KOPT-K1 (cell line): ENCODE data around the gene CD34.

Experiments
- H3K27ac ChIP-seq: fragments of 200-600 bp; sonication (generic); 2 replicates; pipeline ENCODE4 v1.5.1; 2016; ENCODE audit warnings: antibody characterized with exemption, mild to moderate bottlenecking, low read depth, low read length; ENCODE audit not compliant: poor library complexity, severe bottlenecking
- H3K36me3 ChIP-seq: fragments of 200-600 bp; sonication (generic); 2 replicates; pipeline ENCODE4 v1.5.1; 2017; ENCODE audit warnings: antibody characterized with exemption, mild to moderate bottlenecking, low read length, moderate library complexity; ENCODE audit not compliant: insufficient read depth
- H3K9me3 ChIP-seq: fragments of 200-600 bp; sonication (generic); 2 replicates; pipeline ENCODE4 v1.5.1; 2017; ENCODE audit warnings: antibody characterized with exemption, low read length, mild to moderate bottlenecking; ENCODE audit not compliant: insufficient read depth, poor library complexity, severe bottlenecking

Gene CD34, protein sequence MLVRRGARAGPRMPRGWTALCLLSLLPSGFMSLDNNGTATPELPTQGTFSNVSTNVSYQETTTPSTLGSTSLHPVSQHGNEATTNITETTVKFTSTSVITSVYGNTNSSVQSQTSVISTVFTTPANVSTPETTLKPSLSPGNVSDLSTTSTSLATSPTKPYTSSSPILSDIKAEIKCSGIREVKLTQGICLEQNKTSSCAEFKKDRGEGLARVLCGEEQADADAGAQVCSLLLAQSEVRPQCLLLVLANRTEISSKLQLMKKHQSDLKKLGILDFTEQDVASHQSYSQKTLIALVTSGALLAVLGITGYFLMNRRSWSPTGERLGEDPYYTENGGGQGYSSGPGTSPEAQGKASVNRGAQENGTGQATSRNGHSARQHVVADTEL

DNA sequence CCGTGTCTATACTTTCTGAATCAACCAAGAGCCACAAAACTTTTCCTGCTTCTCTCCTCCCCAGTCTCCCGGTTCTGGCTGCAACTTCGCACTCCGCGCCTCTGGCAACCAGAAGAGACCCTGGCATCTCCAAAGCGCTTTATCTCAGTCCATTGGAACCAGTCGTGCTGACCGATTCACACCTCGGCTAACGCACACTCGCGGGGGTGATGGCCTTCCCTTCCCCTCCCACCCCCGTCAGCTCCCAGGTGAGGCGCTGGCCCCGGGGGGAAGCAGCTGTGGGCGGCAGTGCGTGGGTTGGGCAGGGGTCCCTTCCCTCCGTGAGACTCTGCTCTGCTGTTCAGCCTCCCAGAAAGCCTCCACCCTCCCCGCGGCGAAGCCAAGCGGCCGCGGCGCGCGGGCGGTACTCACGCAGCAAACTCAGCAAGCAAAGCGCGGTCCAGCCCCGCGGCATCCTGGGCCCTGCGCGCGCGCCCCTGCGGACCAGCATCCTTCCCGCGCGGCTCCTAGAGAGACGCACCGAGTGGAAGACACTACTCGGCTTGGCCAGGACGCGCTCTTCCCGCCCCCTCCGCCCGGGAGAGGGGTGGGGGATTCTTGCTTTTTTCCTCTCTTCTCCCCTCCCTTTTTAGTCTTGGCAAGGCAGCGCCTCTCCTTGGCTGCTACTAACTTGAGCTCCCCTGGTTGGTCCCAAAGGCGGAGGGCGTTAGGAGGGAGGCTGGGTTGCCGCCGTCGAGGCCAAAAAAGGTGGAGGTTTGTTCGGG is at the start of gene CD34:
CD34 (minus strand) TSS at position 535 of the 764 bp plus-strand sequence; CDS start at position 490, 45 bp downstream.
- H3K9me3 ChIP-seq: no peaks in the 10 kb centered on the region
- H3K36me3 ChIP-seq: no peaks in the 10 kb centered on the region
- H3K27ac ChIP-seq: no peak within 1 kb of the TSS

DNA sequence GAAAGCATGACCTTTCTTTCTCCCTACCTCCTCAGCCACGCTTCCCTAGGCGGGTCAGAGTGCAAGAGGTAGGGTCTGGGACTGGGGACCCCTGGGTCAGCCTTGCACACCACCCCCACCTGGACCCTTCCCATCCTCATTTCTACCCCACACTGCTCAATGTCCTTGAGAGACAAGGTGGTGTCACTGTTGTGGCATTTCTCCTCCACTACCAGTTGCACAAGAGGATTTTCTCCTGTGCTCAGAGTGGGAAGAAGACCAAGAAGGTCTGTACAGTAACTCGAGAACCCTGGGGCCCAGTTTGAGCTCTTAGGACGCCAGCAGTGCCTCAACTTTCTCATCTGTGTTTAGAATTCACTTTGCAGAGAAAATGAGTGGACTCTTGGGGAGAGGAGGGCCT is 49.4 kb upstream of the CD34 start:
- Histone ChIP-seq H3K9me3 (no peaks in the 10 kb centered on the region), H3K36me3 (no peaks in the 10 kb centered on the region), H3K27ac (no peak overlapping the region)

DNA sequence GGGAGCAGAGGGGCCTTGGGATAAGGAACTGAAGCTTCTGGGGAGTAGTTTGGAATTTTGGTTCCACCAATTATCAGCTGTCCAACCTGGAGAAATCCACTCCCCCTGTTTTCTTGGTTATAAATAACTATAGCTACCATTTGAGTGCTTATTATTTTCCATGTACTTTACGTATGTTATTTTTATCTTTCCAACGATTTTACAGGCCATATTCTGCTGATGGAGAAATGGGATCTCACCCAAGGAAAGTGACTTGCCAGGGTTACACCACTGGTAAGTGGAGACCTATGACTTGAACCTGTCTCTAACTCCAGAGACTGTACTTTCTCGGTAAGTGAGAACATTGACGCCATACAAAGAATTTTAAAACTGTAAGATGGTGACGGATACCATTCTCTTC is 49.0 kb upstream of the CD34 start:
- no peaks in the 10 kb centered on the region for H3K36me3 ChIP-seq
- no peak overlapping the region for H3K27ac ChIP-seq
- no peaks in the 10 kb centered on the region for H3K9me3 ChIP-seq

DNA sequence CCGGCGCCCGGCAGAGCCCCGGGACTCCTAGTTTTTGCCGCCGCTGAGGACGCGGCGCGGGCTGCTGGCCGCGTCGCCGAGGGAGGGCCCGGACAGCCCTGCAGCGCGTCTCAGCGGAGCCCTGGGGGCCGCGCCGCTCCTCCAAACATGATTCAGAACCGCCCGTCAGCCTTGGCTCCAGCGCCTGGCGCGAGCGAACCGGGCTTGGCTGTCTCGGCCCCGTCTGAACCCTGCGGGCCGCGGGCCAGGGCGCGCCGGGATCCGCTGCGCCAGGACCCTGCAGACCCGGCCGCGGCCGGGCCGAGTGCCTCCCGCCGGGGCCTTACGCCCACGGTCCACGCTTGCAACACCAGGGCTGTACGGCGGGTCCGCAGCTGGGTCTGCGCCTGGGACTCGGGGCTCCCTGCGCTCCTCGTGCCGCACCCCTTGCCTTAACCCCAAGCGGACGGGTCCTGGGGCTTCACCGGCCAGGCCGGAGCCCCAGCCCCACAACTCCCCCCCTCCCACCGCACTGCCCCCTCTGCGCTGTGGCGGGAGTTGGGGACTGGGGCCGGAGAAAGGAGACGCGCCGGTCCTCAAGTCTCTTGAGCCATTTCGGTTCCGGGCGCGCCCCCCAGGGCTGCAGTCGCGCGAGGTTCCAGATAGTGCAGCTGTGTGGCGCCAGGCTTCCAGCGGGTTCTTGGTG is 48.4 kb upstream of the CD34 start:
- Histone ChIP-seq H3K36me3 (no peaks in the 10 kb centered on the region), H3K27ac (no peak overlapping the region), H3K9me3 (no peaks in the 10 kb centered on the region)

DNA sequence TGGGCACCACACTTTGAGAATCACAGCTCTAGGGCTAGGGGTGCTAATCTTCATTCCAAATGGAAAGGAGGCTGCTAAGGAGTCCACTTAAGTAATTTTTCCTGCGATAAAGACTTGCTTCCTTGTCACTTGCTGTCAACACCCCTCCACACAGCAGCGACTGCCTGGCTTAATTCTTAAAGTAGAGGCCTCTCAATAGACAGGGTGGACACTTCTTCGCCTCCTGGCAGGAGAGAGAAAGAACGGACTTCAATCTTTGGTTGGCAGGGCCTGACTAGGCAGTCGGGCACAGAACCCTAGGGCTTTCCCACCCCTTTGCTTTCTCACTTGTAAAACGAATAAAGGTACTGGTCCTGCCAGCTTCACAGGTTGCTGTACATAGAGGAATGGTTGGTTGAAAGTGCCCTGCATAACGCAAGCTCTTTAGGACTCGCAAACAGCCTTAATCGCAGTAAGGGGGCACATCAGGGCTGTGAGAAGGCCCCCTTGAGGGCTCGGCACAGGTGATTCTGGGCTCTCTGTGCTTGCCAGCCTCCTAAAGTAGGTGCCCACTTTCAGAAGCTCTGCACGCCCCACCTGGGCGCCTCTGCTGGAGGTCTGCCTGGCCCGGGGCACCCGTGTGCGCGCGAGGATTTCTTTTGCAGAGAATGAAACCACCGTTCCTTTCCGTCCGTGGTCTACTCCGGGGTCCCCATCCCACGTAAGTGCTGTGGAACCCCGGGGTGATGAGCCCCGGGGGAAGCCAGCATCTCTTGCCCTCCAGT is 47.6 kb upstream of the CD34 start:
- H3K36me3 ChIP-seq: no peaks in the 10 kb centered on the region
- H3K27ac ChIP-seq: no peak overlapping the region
- no peaks in the 10 kb centered on the region for H3K9me3 ChIP-seq

DNA sequence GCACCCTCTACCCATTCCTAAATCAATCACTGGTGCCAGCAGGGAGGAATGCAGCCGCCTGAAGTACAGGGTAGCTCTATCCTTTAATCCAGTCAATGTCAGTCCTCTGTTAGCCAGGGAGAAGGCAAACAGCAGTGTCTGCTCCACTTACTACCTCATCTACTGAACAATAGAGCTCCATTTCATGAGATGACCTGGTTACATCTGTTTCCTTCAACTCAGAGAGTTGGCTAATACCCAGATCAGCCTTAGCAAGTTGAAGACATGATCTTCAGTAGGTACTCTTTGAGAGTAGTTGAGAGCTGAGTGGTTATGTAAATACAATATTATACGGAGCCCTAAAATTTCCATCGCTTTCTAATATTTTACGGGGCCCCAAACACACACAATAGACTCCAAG is 46.1 kb upstream of the CD34 start:
- H3K36me3 ChIP-seq: no peaks in the 10 kb centered on the region
- H3K27ac ChIP-seq: no peak overlapping the region
- H3K9me3 ChIP-seq: no peaks in the 10 kb centered on the region

DNA sequence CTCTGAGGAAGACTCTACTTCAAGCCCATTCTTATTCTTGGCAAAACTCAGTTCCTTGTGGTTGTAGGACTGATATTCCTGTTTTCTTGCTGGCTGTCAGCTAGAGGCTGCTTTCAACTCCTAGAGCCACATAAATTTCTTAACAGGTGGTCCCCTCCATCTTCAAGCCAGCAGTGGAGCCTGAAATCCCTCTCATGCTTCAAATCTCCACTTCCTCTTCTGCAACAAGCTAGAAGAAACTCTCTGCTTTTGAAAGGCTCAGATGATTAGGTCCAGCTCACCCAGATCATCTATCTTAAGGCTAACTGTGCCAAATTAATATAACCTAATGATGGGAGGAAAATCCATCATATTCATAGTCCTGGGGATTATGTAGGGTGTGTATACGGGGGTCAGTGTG is 43.2 kb upstream of the CD34 start:
- Histone ChIP-seq H3K36me3 (no peaks in the 10 kb centered on the region), H3K27ac (no peak overlapping the region), H3K9me3 (no peaks in the 10 kb centered on the region)

DNA sequence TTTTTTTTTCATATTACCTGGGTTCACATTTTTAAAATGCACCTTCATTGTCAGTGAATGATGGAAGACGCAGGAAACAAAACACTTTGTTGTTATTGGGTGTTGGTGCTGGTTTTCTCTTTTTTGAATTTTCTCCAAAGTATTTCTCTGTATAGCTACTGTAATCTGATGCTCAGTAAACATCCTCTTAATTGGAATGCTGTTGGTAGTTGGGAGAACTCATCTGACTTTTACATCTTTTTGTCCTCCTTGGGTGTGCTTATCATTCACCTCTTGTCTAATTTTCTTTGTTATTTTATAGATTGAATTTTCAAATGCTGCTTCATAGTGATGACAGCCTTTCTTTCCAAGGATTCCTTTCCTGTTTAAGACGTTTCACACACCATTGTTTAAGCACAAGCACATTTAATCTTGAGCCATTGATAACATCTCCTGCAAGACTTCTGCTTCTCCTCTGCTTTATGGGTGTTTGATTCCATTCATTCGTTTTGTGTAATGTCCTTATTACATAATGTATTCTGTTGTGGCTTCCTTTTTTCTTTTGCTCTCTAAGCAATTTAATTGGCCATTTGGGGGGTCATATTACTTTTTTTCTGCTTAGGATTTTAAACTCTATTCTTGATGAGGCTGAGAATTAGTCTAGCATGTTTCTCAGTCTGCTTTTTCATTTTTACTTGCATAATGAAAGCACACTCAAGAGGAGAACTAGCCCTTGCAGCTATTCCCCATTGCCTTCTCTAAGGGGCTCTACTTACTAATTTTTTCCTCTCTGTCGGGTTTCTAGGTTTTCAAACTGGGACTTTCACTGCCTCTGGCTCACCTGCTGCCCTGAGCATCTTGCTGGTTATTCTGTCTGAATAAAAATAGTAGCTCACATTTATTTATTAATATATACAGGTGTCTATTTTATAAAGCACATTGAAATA is 42.0 kb upstream of the CD34 start:
- Histone ChIP-seq H3K27ac (no peak overlapping the region), H3K9me3 (no peaks in the 10 kb centered on the region), H3K36me3 (no peaks in the 10 kb centered on the region)

DNA sequence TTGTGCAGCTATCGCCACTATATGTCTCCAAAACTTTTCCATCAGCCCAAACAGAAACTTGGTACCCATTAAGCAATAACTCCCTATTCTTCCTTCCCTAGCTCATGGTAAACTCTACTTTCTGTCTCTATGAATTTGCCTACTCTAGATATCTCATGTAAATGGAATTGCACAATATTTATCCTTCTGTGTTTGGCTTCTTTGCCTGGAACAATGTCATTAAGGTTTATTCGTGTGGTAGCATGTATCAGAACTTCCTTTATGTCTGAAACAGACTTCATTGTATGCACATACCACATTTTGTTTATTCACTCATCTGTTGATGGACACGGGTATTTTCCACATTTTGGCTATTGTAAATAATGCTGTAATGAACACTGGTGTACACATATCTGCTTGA is 40.7 kb upstream of the CD34 start:
- no peak overlapping the region for H3K27ac ChIP-seq
- no peaks in the 10 kb centered on the region for H3K9me3 ChIP-seq
- H3K36me3 ChIP-seq: no peaks in the 10 kb centered on the region

DNA sequence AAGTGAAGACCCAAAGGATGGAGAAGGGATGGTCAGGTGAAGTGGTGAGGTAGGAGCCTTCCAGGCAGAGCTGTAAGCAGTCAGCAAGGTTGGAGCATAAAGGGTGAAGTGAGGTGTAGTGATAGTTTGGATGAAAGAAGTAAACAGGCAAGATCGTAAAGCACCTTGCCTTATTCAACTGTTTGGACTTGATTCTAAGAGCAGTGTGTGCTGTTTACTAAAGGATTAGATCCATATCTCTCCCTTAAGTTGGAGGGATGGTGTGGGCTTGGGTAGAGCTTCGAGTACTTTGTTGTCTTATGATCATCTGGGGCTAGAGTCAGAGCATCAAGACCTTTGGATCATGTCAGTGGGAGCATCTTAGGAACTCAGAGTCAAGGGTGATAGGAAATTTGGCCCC is 39.8 kb upstream of the CD34 start:
- H3K36me3 ChIP-seq: no peaks in the 10 kb centered on the region
- no peak overlapping the region for H3K27ac ChIP-seq
- H3K9me3 ChIP-seq: no peaks in the 10 kb centered on the region

DNA sequence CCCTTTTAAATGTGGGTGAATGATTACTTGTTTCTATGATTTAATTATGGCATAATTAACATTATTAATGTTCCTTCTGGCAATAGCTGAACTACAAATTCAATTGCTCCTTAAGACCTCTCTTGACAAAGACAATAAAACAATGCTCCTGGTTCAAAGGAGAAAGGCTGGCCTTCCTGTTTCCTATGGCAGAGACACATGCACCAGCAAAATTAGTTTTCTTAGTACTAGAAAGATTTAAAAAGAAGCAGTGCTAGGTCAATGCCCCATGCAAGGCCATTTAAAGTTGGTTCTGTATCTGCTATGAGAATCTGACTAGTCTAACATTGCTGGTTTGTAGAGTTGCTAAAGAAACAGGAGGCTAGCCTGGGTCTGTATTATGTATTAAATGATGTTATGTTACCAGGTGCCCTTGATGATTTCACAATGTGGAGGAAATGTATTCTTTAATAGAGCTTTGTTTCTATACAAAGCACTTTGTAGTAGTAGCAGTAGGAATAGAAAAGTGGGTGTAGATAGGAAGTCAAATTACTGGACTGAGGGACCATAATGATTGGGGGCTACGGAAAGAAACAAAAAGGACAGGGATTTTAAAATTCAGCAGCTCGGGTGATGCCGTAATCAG is 38.8 kb upstream of the CD34 start:
- H3K36me3 ChIP-seq: no peaks in the 10 kb centered on the region
- H3K27ac ChIP-seq: no peak overlapping the region
- H3K9me3 ChIP-seq: no peaks in the 10 kb centered on the region

DNA sequence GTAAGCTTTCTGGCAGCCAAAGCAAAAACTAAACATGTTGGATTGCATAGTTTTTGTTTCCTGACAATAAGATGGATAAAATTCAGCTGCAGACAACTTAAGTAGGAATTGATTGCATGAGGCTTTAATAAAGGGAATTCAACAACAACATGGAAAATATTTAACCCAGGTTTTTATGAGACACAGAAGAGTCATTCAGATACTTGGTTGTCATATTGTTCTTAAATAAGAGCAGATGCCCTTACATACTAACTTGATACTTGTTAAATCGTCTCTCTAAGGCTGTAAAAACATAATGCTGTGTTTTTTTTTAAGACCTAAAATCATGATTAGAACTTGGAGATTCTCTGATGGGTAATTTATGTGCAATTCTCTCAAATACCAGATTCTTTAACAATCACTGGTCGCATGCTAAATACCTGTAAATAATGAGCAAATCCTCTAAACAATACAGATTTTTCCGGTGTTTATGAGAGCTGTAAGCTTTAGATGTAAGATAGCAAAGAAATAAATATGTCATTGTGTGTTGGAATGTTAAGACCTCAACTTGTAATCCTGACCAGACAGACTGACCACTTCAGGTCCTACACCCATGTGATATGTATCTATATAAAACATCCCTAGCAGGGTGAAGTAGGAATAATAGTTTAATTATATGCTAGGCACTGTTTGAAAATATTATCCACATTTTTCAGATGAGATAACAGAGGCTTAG is 37.8 kb upstream of the CD34 start:
- H3K9me3 ChIP-seq: no peaks in the 10 kb centered on the region
- H3K27ac ChIP-seq: no peak overlapping the region
- H3K36me3 ChIP-seq: no peaks in the 10 kb centered on the region

DNA sequence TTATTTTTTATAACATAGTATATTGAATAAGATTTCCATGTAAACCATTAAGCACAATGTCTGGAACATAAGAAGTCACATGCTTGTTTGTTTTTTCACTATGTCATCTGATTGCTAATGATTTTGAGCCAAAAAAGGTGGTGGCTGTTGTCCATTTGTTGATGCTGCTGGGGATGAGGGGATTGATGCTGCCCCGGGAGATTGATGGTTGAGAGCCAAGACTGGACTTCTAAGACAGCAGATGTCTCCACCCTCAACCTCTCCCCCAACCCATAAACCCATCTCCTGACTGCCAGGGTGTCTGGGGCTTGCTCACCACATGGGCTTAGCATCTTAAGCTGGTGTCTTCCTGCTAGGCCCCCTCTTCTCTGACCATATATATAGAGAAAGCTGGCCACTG is 35.8 kb upstream of the CD34 start:
- Histone ChIP-seq H3K27ac (no peak overlapping the region), H3K36me3 (no peaks in the 10 kb centered on the region), H3K9me3 (no peaks in the 10 kb centered on the region)
